K562 (cell line): ENCODE measurements around the gene HLA-E. TPM values are rescaled to one million over a fixed set of nuclear protein-coding genes. Genes with fewer than 3 reads are reported as not detected.

Experiments
- ARID2 ChIP-seq: fragments of 450-650 bp; IDR thresholded peaks from 2 replicates; pipeline ENCODE4 v1.6.1; 2017; ENCODE audit warnings: antibody characterized with exemption, mild to moderate bottlenecking
- BCOR ChIP-seq: fragments of 450-650 bp; IDR thresholded peaks from 2 replicates; pipeline ENCODE4 v1.6.1; 2016
- CC2D1A ChIP-seq: fragments of 450-650 bp; IDR thresholded peaks from 2 replicates; pipeline ENCODE4 v1.6.1; 2017; ENCODE audit warnings: mild to moderate bottlenecking
- COPS2 ChIP-seq: fragments of 450-650 bp; conservative IDR thresholded peaks from 2 replicates; pipeline ENCODE4 v1.6.1; 2016; ENCODE audit warnings: mild to moderate bottlenecking, moderate library complexity
- CSDE1 ChIP-seq, 2 experiments: fragments of 450-650 bp; IDR thresholded peaks; 2 replicates each; pipeline ENCODE4 v1.6.1; 2016; ENCODE audit warnings: mild to moderate bottlenecking in 1 of 2
- MECOM ChIP-seq: fragments of 250-450 bp; sonication (Bioruptor Pico); IDR thresholded peaks from 2 replicates; pipeline ENCODE4 v1.8.0; 2022; ENCODE audit warnings: inconsistent platforms
- MIER1 ChIP-seq: fragments of 450-650 bp; IDR thresholded peaks from 2 replicates; pipeline ENCODE4 v1.6.1; 2016; ENCODE audit warnings: antibody characterized with exemption, mild to moderate bottlenecking, low read depth
- RFX1 ChIP-seq: fragments of 450-650 bp; IDR thresholded peaks from 2 replicates; pipeline ENCODE4 v1.6.1; 2016; ENCODE audit warnings: mild to moderate bottlenecking, moderate library complexity
- SNRNP70 ChIP-seq: fragments of 200-400 bp; formaldehyde crosslinking; optimal IDR thresholded peaks from 2 replicates; pipeline ENCODE3; 2017; ENCODE audit warnings: low read depth, low read length
- TOE1 ChIP-seq, 2 experiments: fragments of 450-650 bp in 1 of 2; sonication (generic) in 1 of 2; formaldehyde crosslinking in 1 of 2; IDR thresholded peaks; 2 replicates each; pipeline versions ENCODE4 v1.7.1 to v1.8.0; 2016 to 2022; ENCODE audit warnings: borderline replicate concordance in 2 of 2, mild to moderate bottlenecking in 2 of 2, antibody characterized with exemption in 1 of 2, inconsistent platforms in 1 of 2, low read depth in 1 of 2, missing genetic modification reagents in 1 of 2, moderate library complexity in 1 of 2
- ZNF274 ChIP-seq: IDR thresholded peaks from 2 replicates; pipeline ENCODE4 v1.6.1; 2011; ENCODE audit warnings: low read depth, mild to moderate bottlenecking, low read length, moderate library complexity, borderline replicate concordance
- polyA plus RNA-seq, 8 experiments: library from polyadenylated mRNA; depleted of rRNA in 4 of 8; stranded (reverse) in 5 of 8; unstranded in 3 of 8; fragments of >200 nt; fragmentation: Nextera tagmentation in 2 of 8; fragmentation: Illumina TruSeq in 1 of 8; extraction: Ambion mirVana in 2 of 8; extraction: Trizol in 1 of 8; gene quantifications; 2 replicates each; pipeline versions ENCODE4 v1.2.1 to v1.2.3, GENCODE V29; 2011 to 2014; ENCODE audit warnings: inconsistent platforms in 1 of 8, missing spikeins in 1 of 8
- total RNA-seq, 7 experiments: library from RNA; depleted of rRNA in 6 of 7; stranded (reverse); fragments of >200 nt in 6 of 7; fragmentation: Illumina TruSeq in 2 of 7; extraction: Trizol in 2 of 7; gene quantifications; 2 replicates each; pipeline versions ENCODE4 v1.2.1 to v1.2.3, GENCODE V29; 2011 to 2021; ENCODE audit warnings: low replicate concordance in 1 of 7
- TF ChIP-seq, protein P1 (sequence below), 2 experiments: IDR thresholded peaks; 2 replicates each; pipeline ENCODE4 v1.6.1; 2012; ENCODE audit warnings: improper control_type of control experiment in 2 of 2, low read depth in 2 of 2, low read length in 2 of 2, borderline replicate concordance in 1 of 2
- TF ChIP-seq, protein P2 (sequence below), 2 experiments: fragments of 450-650 bp; IDR thresholded peaks; 2 replicates each; pipeline ENCODE4 v1.6.1; 2016; ENCODE audit warnings: mild to moderate bottlenecking in 2 of 2, borderline replicate concordance in 1 of 2, low read depth in 1 of 2, moderate library complexity in 1 of 2

The HLA-E gene
- total and polyA plus RNA-seq, 9 of the 15 experiments (the other 6 are each of a cell fraction or from before 2014, with no cell fraction given) = 3.2 to 39.9 (median 26.8) TPM

DNA sequence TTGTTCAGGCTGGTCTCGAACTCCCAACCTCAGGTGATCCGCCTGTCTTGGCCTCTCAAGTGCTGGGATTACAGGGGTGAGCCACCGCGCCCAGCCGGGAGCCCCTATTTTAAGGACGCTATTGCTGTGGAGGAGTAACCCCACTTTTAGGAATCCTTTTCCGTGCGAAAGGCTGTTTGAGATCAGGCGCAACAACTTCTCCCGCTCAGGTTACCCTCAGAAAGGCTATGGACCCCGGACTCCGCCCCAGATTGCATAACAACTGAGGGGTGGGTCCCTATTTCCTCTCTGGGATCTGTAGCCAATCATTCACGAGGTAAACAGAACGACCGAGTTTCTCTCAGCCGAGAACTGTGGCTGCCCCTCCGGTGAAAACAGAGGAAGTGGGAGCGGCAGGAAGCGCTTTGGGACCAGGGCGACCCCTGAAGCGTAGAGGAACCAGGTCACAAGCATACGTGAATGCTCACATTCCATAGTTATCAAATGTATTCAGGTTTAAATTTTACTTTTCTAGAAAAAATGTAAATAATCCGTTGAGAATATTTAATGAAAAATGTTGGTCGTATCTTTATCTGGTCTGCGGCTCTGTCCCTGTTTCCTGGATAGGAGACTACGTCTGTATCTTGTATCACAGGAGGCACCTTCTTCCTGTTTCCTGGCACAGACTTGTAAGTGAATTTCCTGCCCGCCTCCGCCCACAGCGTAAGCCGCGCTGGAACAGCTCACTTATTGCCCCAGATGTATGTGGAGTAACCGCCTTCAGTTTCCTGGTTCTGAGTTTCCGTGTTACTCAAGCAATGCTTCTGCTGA is 26.8 kb downstream of the HLA-E start (continued):
- 0 out of 4 replicates have a peak, but pooled peaks of 1 of the 2 experiments have one; percentile 63 for TF ChIP-seq CSDE1 (IDR thresholded peaks at IDR 0.05)
- TF ChIP-seq BCOR = no peak; the same call in 1 of the 2 replicates
- TF ChIP-seq, protein P1, sequence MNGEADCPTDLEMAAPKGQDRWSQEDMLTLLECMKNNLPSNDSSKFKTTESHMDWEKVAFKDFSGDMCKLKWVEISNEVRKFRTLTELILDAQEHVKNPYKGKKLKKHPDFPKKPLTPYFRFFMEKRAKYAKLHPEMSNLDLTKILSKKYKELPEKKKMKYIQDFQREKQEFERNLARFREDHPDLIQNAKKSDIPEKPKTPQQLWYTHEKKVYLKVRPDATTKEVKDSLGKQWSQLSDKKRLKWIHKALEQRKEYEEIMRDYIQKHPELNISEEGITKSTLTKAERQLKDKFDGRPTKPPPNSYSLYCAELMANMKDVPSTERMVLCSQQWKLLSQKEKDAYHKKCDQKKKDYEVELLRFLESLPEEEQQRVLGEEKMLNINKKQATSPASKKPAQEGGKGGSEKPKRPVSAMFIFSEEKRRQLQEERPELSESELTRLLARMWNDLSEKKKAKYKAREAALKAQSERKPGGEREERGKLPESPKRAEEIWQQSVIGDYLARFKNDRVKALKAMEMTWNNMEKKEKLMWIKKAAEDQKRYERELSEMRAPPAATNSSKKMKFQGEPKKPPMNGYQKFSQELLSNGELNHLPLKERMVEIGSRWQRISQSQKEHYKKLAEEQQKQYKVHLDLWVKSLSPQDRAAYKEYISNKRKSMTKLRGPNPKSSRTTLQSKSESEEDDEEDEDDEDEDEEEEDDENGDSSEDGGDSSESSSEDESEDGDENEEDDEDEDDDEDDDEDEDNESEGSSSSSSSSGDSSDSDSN (IDR thresholded peaks at IDR 0.05; ENCODE audit: borderline replicate concordance in 1 of 2, low read depth in 2 of 2, low read length in 2 of 2) = peak; percentile 57 to 65; a peak in 1 of 4 replicates
- TF ChIP-seq SNRNP70 = no peak
- TF ChIP-seq, protein P2, sequence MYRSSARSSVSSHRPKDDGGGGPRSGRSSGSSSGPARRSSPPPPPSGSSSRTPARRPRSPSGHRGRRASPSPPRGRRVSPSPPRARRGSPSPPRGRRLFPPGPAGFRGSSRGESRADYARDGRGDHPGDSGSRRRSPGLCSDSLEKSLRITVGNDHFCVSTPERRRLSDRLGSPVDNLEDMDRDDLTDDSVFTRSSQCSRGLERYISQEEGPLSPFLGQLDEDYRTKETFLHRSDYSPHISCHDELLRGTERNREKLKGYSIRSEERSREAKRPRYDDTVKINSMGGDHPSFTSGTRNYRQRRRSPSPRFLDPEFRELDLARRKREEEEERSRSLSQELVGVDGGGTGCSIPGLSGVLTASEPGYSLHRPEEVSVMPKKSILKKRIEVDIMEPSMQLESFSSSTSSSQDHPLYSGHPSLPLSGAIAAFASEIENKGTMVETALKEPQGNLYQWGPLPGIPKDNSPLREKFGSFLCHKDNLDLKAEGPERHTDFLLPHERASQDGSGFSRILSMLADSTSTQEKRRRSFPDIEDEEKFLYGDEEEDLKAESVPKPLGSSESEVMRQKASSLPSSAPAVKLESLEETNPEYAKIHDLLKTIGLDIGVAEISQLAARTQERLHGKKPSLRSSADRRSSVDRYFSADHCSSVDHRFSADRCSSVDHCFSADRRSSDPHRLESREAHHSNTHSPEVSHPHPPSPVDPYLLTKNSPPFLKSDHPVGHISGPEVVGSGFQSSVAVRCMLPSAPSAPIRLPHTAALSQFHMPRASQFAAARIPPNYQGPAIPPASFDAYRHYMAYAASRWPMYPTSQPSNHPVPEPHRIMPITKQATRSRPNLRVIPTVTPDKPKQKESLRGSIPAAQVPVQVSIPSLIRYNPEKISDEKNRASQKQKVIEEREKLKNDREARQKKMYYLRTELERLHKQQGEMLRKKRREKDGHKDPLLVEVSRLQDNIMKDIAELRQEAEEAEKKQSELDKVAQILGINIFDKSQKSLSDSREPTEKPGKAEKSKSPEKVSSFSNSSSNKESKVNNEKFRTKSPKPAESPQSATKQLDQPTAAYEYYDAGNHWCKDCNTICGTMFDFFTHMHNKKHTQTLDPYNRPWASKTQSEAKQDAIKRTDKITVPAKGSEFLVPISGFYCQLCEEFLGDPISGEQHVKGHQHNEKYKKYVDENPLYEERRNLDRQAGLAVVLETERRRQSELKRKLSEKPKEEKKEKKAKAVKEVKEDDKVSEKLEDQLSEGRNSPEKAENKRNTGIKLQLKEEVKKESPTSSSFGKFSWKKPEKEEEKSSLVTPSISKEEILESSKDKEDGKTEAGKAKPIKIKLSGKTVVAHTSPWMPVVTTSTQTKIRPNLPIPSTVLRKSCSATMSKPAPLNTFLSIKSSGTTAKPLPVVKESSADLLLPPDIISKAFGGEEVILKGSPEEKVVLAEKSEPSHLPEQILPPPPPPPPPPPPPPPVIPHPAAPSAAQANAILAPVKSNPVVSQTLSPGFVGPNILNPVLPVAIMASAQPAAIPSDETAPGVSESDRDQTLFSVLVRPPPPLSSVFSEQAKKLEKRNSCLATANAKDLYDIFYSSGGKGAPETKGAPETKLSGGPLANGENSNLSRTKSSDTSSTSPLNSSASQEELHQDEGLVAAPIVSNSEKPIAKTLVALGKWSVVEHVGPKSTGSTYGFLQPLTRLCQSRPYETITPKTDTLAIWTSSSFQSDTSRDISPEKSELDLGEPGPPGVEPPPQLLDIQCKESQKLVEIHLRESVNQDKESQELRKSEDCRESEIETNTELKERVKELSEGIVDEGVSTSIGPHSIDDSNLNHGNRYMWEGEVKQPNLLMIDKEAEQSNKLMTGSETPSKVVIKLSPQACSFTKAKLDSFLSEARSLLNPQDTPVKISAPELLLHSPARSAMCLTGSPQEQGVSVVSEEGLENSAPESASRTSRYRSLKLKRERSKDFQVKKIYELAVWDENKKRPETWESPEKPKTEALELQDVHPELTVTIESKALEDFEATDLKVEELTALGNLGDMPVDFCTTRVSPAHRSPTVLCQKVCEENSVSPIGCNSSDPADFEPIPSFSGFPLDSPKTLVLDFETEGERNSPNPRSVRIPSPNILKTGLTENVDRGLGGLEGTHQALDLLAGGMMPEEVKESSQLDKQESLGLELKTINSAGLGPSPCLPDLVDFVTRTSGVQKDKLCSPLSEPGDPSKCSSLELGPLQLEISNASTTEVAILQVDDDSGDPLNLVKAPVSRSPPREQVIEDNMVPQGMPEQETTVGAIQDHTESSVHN (IDR thresholded peaks at IDR 0.05; ENCODE audit: borderline replicate concordance in 1 of 2, low read depth in 1 of 2) = no peak
- no peak; the same call in 1 of the 2 replicates for TF ChIP-seq TOE1 (IDR thresholded peaks at IDR 0.05; ENCODE audit: borderline replicate concordance)
- TF ChIP-seq TOE1 (CRISPR knock-in tag; IDR thresholded peaks at IDR 0.05; ENCODE audit: borderline replicate concordance, low read depth) = no peak
- TF ChIP-seq ZNF274 = no peak
- no peak for TF ChIP-seq ARID2
- TF ChIP-seq MIER1 = no peak
- no peak; the same call in 1 of the 2 replicates for TF ChIP-seq RFX1
- peak; percentile 62; the same call in 1 of the 2 replicates for TF ChIP-seq CC2D1A
- TF ChIP-seq MECOM (CRISPR knock-in tag) = no peak
- no peak for TF ChIP-seq COPS2
